ENCODE data around the gene ZNF280D.
"Not testable (repeated sequence)": the region's sequence is repeated elsewhere in the genome, so short reads cannot be mapped to it uniquely, and the experiment has no call there.

ZNF280D gene

DNA sequence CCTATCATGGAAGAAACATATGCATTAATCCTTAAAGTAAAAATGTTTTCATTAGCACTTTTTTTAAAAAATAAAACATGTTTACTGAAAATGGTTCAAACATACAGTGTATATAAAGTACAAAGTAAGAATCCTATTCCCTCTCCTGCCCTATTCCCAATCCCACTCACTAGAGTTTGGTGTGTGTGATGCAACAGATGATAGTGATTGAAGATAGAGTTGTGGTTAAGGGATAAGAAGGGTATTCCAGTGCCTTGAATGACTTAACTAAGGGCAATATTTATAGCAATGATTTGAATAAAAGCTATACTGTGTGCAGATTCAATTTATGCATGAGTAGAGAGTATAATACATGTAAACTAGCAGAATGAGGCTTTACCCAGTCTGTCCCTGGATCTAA lies 18.1 kb downstream of the ZNF280D start:
- no peak overlapping the region for H3K27ac ChIP-seq
- TF ChIP-seq, protein P1, sequence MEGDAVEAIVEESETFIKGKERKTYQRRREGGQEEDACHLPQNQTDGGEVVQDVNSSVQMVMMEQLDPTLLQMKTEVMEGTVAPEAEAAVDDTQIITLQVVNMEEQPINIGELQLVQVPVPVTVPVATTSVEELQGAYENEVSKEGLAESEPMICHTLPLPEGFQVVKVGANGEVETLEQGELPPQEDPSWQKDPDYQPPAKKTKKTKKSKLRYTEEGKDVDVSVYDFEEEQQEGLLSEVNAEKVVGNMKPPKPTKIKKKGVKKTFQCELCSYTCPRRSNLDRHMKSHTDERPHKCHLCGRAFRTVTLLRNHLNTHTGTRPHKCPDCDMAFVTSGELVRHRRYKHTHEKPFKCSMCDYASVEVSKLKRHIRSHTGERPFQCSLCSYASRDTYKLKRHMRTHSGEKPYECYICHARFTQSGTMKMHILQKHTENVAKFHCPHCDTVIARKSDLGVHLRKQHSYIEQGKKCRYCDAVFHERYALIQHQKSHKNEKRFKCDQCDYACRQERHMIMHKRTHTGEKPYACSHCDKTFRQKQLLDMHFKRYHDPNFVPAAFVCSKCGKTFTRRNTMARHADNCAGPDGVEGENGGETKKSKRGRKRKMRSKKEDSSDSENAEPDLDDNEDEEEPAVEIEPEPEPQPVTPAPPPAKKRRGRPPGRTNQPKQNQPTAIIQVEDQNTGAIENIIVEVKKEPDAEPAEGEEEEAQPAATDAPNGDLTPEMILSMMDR (conservative IDR thresholded peaks at IDR 0.05), result no peak

DNA sequence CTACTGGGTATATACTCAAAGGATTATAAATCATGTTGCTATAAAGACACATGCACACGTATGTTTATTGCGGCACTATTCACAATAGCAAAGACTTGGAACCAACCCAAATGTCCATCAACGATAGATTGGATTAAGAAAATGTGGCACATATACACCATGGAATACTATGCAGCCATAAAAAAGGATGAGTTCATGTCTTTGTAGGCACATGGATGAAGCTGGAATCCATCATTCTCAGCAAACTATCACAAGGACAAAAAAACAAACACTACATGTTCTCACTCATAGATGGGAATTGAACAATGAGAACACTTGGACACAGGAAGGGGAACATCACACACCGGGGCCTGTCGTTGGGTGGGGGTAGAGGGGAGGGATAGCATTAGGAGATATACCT lies 23.8 kb downstream of the ZNF280D start:
- not testable (repeated sequence) for H3K27ac ChIP-seq

DNA sequence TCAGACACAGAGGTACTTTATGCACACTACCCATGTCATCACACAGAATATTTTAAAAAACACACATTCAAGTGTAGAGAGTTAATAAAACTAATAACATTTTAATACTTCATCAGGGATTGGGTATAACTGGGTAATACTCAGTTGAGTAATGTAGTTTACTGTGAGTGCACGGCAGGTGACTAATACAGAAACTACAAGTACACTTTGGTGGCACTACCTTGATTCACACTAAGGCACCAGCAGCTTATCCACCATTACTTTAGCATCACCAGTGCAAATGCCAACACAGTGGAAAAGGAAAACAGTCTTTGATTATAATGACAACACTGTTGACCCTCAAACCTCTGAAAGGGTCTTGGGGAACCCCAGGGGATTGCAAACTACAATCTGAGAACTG lies 33.6 kb downstream of the ZNF280D start:
- no peak overlapping the region for H3K27ac ChIP-seq
- TF ChIP-seq, protein P1 (conservative IDR thresholded peaks at IDR 0.05), result no peak

DNA sequence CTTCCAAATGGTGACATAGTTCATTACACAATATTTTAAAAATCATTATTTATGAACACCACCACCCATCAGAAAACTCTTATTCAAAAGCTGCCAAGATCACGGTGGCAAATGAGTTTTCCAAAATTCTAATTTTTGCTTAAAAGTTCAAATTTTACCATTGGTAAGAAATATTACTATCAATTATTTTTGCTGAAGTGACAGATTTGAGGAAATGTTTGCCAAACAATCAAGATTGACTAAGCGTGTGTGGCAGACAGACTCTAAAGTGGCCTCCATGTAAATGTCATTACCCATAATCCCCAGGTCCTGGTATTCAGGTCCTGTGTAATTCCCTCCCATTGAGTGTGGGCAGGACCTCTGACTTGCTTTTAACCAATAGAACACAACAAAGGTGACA lies 35.0 kb downstream of the ZNF280D start:
- TF ChIP-seq, protein P1 (conservative IDR thresholded peaks at IDR 0.05), result no peak
- H3K27ac ChIP-seq, result no peak overlapping the region

DNA sequence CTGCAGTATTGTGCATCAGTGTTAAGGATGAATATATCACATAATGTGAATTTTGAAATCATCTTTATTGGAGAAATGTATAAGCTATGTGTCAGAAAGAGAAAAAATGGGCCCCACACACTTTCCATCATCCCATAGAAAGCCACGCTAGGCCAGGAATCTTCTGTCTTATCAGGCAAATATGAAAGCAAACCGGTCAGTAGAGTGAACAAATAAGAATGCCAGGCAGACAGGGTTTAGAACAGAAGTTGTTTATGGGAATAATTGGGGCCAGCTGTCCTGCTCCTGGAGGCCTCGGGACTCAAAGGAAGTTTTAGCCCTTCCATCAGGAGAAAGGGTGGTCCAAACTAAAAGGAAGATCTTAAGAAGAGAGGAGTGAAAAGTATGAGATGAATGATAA lies 39.5 kb downstream of the ZNF280D start:
- H3K27ac ChIP-seq, result no peak overlapping the region
- TF ChIP-seq, protein P1 (conservative IDR thresholded peaks at IDR 0.05), result no peak

DNA sequence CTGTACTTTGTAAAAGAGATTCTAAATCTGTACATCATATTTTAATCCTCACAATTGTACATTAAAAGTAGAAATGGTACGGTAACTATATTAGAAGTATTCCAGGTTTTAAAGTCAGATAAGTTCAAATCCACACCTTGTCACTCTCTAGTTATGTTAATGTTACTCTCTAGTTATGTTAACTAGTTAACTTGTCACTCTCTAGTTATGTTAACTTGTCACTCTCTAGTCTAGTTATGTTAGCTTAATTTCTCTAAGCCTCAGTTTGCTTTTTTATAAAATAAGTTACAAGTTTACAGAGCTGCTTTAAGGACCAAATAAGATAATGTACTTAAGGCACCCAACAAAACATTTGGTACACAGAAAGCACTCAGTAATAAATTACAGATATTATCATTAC lies 42.6 kb downstream of the ZNF280D start:
- TF ChIP-seq, protein P1 (conservative IDR thresholded peaks at IDR 0.05), result no peak

DNA sequence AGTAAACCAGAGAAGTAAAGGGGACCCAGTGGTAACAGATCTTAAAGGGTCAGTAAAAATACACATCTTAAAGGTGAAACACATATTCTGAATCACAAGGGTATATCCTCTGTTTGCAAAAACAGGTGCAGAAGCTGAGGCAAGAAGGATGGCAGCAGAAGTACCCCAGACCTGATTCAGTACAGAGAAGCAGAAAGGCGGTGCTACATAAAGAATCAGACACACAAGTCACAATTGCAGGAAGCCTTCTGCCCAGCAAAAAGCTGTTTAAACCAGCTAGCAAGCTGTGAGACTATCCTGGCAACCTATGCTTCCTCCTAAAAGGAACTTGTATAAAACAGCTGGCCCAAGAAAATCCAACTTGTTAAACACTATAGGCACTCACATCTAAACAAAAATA lies 49.4 kb downstream of the ZNF280D start:
- TF ChIP-seq, protein P1 (conservative IDR thresholded peaks at IDR 0.05), result no peak
- no peak overlapping the region for H3K27ac ChIP-seq

More for the DNA sequence above, 42.6 kb downstream of the ZNF280D start:
- no peak overlapping the region for H3K27ac ChIP-seq

DNA sequence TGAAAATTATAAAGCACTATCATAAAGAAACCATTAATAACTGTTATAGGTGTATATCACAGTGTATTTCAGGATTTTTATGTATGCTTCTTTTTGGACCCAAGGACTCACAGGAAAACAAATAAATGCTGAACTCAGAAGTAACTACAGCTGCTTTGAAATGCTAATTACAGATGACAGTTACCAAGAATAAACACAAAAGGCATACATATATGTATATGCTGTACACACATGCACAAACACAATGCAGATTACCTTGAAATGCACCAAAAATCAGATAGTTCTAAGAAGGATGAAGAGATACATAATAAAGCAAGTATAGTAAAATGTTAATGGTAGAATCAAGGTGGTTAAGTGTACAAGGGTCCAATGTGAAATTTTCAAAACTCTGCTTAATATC lies 52.2 kb downstream of the ZNF280D start:
- no peak overlapping the region for H3K27ac ChIP-seq
- TF ChIP-seq, protein P1 (conservative IDR thresholded peaks at IDR 0.05), result no peak

Data from VCaP (cell line).